ENCODE measurements around the gene ZNRF1. TPM values are rescaled to one million over a fixed set of nuclear protein-coding genes. Genes with fewer than 3 reads are reported as not detected.

ZNRF1 gene
- total and polyA plus RNA-seq, 10 of the 15 experiments (the other 5 are each of a cell fraction or from before 2014, with no cell fraction given) = 5.8 to 25.9 (median 14.3) TPM

GRCh38 chr16:74984529-74985296, 14.1 kb upstream of the ZNRF1 start, which contains the start of gene WDR59 (continued):
- TF ChIP-seq CREM (IDR thresholded peaks at IDR 0.05; ENCODE audit: low read depth) = peak; percentile 75; the same call in 1 of the 2 replicates
- no peak for TF ChIP-seq CBX5 (IDR thresholded peaks at IDR 0.05; ENCODE audit: low read depth)
- no peak for TF ChIP-seq BMI1 (IDR thresholded peaks at IDR 0.05; ENCODE audit: borderline replicate concordance)
- peak; percentile 51 for TF ChIP-seq IKZF1 (conservative IDR thresholded peaks at IDR 0.05)
- no peak for TF ChIP-seq E2F8 (IDR thresholded peaks at IDR 0.05; ENCODE audit: low read depth, partially characterized antibody)
- TF ChIP-seq CEBPZ (IDR thresholded peaks at IDR 0.05; ENCODE audit: low read depth, low read length) = no peak
- no peak for TF ChIP-seq RAD21 (IDR thresholded peaks at IDR 0.05; ENCODE audit: insufficient read depth, low read depth, low read length)
- peak; percentile 25; the same call in 1 of the 2 replicates for TF ChIP-seq TCF3 (IDR thresholded peaks at IDR 0.05; ENCODE audit: borderline replicate concordance, insufficient read depth, low read depth, low read length)
- no peak for TF ChIP-seq MTA2 (IDR thresholded peaks at IDR 0.05; ENCODE audit: low read depth)
- peak; percentile 86 for TF ChIP-seq NFYB (IDR thresholded peaks at IDR 0.05; ENCODE audit: insufficient read depth, low read depth, low read length)
- TF ChIP-seq POU2F2 (IDR thresholded peaks at IDR 0.05; ENCODE audit: borderline replicate concordance, low read depth, low read length) = no peak
- TF ChIP-seq CBFB (IDR thresholded peaks at IDR 0.05; ENCODE audit: low read depth) = 0 out of 2 replicates have a peak, but pooled peaks have one; percentile 21
- no peak for TF ChIP-seq CHD1 (IDR thresholded peaks at IDR 0.05; ENCODE audit: low read depth, low read length)
- TF ChIP-seq RFX5 (IDR thresholded peaks at IDR 0.05; ENCODE audit: low read depth, low read length) = 0 out of 2 replicates have a peak, but pooled peaks have one; percentile 57
- no peak for TF ChIP-seq USF2 (IDR thresholded peaks at IDR 0.05; ENCODE audit: borderline replicate concordance, low read depth, low read length)
- peak; percentile 6; the same call in 1 of the 2 replicates for TF ChIP-seq TARDBP (IDR thresholded peaks at IDR 0.05; ENCODE audit: borderline replicate concordance)
- no peak for TF ChIP-seq JUNB (IDR thresholded peaks at IDR 0.05)
- no peak for TF ChIP-seq ZBTB33 (IDR thresholded peaks at IDR 0.05)
- TF ChIP-seq CREB1 (IDR thresholded peaks at IDR 0.05; ENCODE audit: low read depth) = peak; percentile 90
- TF ChIP-seq SUZ12 (IDR thresholded peaks at IDR 0.05; ENCODE audit: unreplicated experiment) = no peak
- TF ChIP-seq MAX (IDR thresholded peaks at IDR 0.05; ENCODE audit: low read depth, low read length) = no peak

All from GM12878 (cell line).